Lung (tissue), 12 donors: ENCODE data around the gene SMIM29. TPM values are rescaled to one million over a fixed set of nuclear protein-coding genes. Genes with fewer than 3 reads are reported as not detected.

Source experiments
- ATAC-seq: fragments of 200-7000 bp; cut with Tn5 transposase; one replicate; pipeline ENCODE4 v1.9.1; 2020; ENCODE audit warnings: moderate number of reproducible peaks; ENCODE audit not compliant: insufficient read depth, low FRiP score
- DNase-seq, 3 donors: peaks; one replicate each; pipeline ENCODE4 v3.0.0-alpha.2; 2013 to 2017
- H3K27ac ChIP-seq, 2 donors: one replicate each; pipeline ENCODE4 v1.5.1; 2013; ENCODE audit warnings: mild to moderate bottlenecking in 2 of 2, moderate library complexity in 2 of 2, control low read depth in 1 of 2, inconsistent platforms in 1 of 2, low read depth in 1 of 2, low read length in 1 of 2
- H3K27me3 ChIP-seq, 3 donors: one replicate each; pipeline ENCODE4 v1.5.1; 2013; ENCODE audit warnings: low read length in 2 of 3; ENCODE audit not compliant: control insufficient read depth in 3 of 3, insufficient read depth in 3 of 3
- H3K36me3 ChIP-seq, 4 donors: one replicate each; pipeline ENCODE4 v1.5.1; 2013; ENCODE audit warnings: low read length in 4 of 4, mild to moderate bottlenecking in 1 of 4, moderate library complexity in 1 of 4; ENCODE audit not compliant: control insufficient read depth in 4 of 4, insufficient read depth in 4 of 4
- H3K4me1 ChIP-seq, 5 donors: one replicate each; pipeline ENCODE4 v1.5.1; 2013; ENCODE audit warnings: low read length in 5 of 5, mild to moderate bottlenecking in 2 of 5, moderate library complexity in 1 of 5; ENCODE audit not compliant: control insufficient read depth in 5 of 5, insufficient read depth in 5 of 5
- H3K4me3 ChIP-seq: one replicate; pipeline ENCODE4 v1.5.1; 2013; ENCODE audit warnings: mild to moderate bottlenecking, control low read depth, moderate library complexity
- H3K9ac ChIP-seq, 2 donors: one replicate each; pipeline ENCODE4 v1.5.1; 2013; ENCODE audit warnings: low read length in 2 of 2, control low read depth in 1 of 2; ENCODE audit not compliant: insufficient read depth in 1 of 2
- H3K9me3 ChIP-seq, 4 donors: one replicate each; pipeline ENCODE4 v1.5.1; 2013; ENCODE audit warnings: low read length in 3 of 4, mild to moderate bottlenecking in 1 of 4, moderate library complexity in 1 of 4; ENCODE audit not compliant: control insufficient read depth in 4 of 4, insufficient read depth in 3 of 4
- CTCF ChIP-seq: IDR thresholded peaks from 2 replicates; pipeline ENCODE4 v1.5.1; 2012; ENCODE audit warnings: mild to moderate bottlenecking; ENCODE audit errors: control extremely low read depth, extremely low read depth
- WGBS, 2 donors: extraction: QIAGEN DNeasy Blood & Tissue Kit; methylation state at CpG; one replicate each; pipeline ENCODE4 v1.1.7; 2013; 5-methylcytosine and 5-hydroxymethylcytosine counted together
- polyA plus RNA-seq, 2 donors: library from polyadenylated mRNA; stranded (reverse); fragments of 200-250 nt; gene quantifications; one replicate each; pipeline ENCODE4 v1.2.1, GENCODE V29; 2013
- total RNA-seq, 2 donors: library from RNA; depleted of rRNA in 1 of 2; stranded (reverse); fragments of >200 nt in 1 of 2; gene quantifications; one replicate each; pipeline ENCODE4 v1.2.1, GENCODE V29; 2014 to 2021
- donor health status: control.
- donor health status: control.
- donor health status: Bipolar disorder and iron deficiency.
- donor health status: healthy.
- donor health status: DM: yes; HTN: yes; CAD: no.

Gene SMIM29
- total and polyA plus RNA-seq, 4 donors, result 8.5 to 122 (median 58.3) TPM

- no peak for DNase-seq
Measured at GRCh38 chr6:34223381-34223955, 25.3 kb downstream of the SMIM29 start.

GRCh38 chr6:34218691-34219090 lies 30.1 kb downstream of the SMIM29 start:
- 60 to 63% methylated on average over 2 of the region's 2 CpGs for WGBS, 2 donors
- H3K4me3 ChIP-seq, result no peak overlapping the region
- H3K4me1 ChIP-seq, result peaks cover 0 to 8% (median 6%) of the 10 kb centered on the region in 5 donors
- no peak for ATAC-seq
- no peak overlapping the region for H3K27ac ChIP-seq
- TF ChIP-seq CTCF, result no peak
- H3K36me3 ChIP-seq, result no peaks in the 10 kb centered on the region
- no peaks in the 10 kb centered on the region for H3K27me3 ChIP-seq
- DNase-seq, result no peak
- no peaks in the 10 kb centered on the region for H3K9me3 ChIP-seq
- no peak overlapping the region for H3K9ac ChIP-seq

More at GRCh38 chr6:34223381-34223955, 25.3 kb downstream of the SMIM29 start:
- ATAC-seq, result no peak
- no peaks in the 10 kb centered on the region for H3K27me3 ChIP-seq
- H3K27ac ChIP-seq, result peak overlapping the region; percentile 9 to 81
- WGBS, 2 donors, result 29 to 60% methylated on average over 15 to 16 of the region's 16 CpGs
- H3K36me3 ChIP-seq, result no peaks in the 10 kb centered on the region
- TF ChIP-seq CTCF, result no peak
- peak overlapping the region in 1 of 2 donors; percentile 65 for H3K9ac ChIP-seq
- H3K4me3 ChIP-seq, result no peak overlapping the region
- H3K9me3 ChIP-seq, result no peaks in the 10 kb centered on the region
- peaks cover 0 to 11% (median 7%) of the 10 kb centered on the region in 5 donors for H3K4me1 ChIP-seq

- no peaks in the 10 kb centered on the region for H3K4me1 ChIP-seq
- DNase-seq (no peak), ATAC-seq (no peak)
- H3K9ac ChIP-seq, result no peak overlapping the region
- no peak overlapping the region for H3K27ac ChIP-seq
- 89 to 96% methylated on average over 4 of the region's 4 CpGs for WGBS, 2 donors
- H3K4me3 ChIP-seq, result no peak overlapping the region
- no peaks in the 10 kb centered on the region for H3K27me3 ChIP-seq
- no peaks in the 10 kb centered on the region for H3K9me3 ChIP-seq
- TF ChIP-seq CTCF, result no peak
- H3K36me3 ChIP-seq, result no peaks in the 10 kb centered on the region
Measured at GRCh38 chr6:34213772-34214171, 35.0 kb downstream of the SMIM29 start.
